Panc1 (cell line): ENCODE measurements around the gene GNAZ. TPM values are rescaled to one million over a fixed set of nuclear protein-coding genes. Genes with fewer than 3 reads are reported as not detected.

Experiments used
- ATAC-seq: fragments of 200-7000 bp; cut with Tn5 transposase; 2 replicates; pipeline ENCODE4 v1.9.1; 2020; ENCODE audit warnings: mild to moderate bottlenecking, moderate library complexity
- BruUV-seq: library from RNA; stranded (reverse); fragments of 400-500 nt; replicated peaks from 2 replicates; lab custom pipeline; 2021; lab: Mats Ljungman, UMichigan
- CTCF ChIA-PET: fragments of 300-600 bp; sonication (Branson Sonifier 250); formaldehyde crosslinking; loops from one replicate; lab custom pipeline; 2022; ENCODE audit warnings: antibody characterized with exemption; lab: Charles Lee
- POLR2A ChIA-PET: fragments of 300-600 bp; sonication (Branson Sonifier 250); formaldehyde crosslinking; loops from one replicate; lab custom pipeline; 2022; ENCODE audit warnings: antibody characterized with exemption; lab: Charles Lee
- DNase-seq: peaks from one replicate; pipeline ENCODE4 v3.0.0-alpha.2; 2010; ENCODE audit warnings: low read depth, low spot score
- H3K27ac ChIP-seq: 2 replicates; pipeline ENCODE4 v1.5.1; 2011; ENCODE audit warnings: mild to moderate bottlenecking, low read length, inconsistent platforms
- H3K27me3 ChIP-seq: fragments of 200-500 bp; sonication (Bioruptor generic); 2 replicates; pipeline ENCODE4 v1.6.0; 2014; ENCODE audit warnings: low read length, inconsistent platforms; ENCODE audit not compliant: control insufficient read depth, insufficient read depth
- H3K36me3 ChIP-seq: fragments of 200-500 bp; sonication (Bioruptor generic); 2 replicates; pipeline ENCODE4 v1.5.1; 2014; ENCODE audit warnings: inconsistent platforms, mild to moderate bottlenecking, low read length, moderate library complexity; ENCODE audit not compliant: control insufficient read depth, insufficient read depth
- H3K4me1 ChIP-seq: 2 replicates; pipeline ENCODE4 v1.5.1; 2011; ENCODE audit warnings: inconsistent platforms, mild to moderate bottlenecking, low read length, moderate library complexity; ENCODE audit not compliant: control insufficient read depth, insufficient read depth
- H3K4me3 ChIP-seq, 2 experiments: 2 replicates each; pipeline ENCODE4 v1.5.1; 2011 to 2012; ENCODE audit warnings: low read depth in 2 of 2, low read length in 2 of 2, mild to moderate bottlenecking in 2 of 2, inconsistent platforms in 1 of 2, moderate library complexity in 1 of 2
- H3K9me3 ChIP-seq: fragments of 200-500 bp; sonication (Bioruptor generic); 2 replicates; pipeline ENCODE4 v1.5.1; 2014; ENCODE audit warnings: low read depth, mild to moderate bottlenecking, inconsistent platforms, low read length, moderate library complexity; ENCODE audit not compliant: control insufficient read depth, insufficient read depth
- CTCF ChIP-seq: fragments of 450-650 bp; IDR thresholded peaks from 2 replicates; pipeline ENCODE4 v1.5.1; 2017; ENCODE audit warnings: mild to moderate bottlenecking
- POLR2AphosphoS5 ChIP-seq: IDR thresholded peaks from 2 replicates; pipeline ENCODE4 v1.6.1; 2012; ENCODE audit warnings: mild to moderate bottlenecking, low read depth, low read length, moderate library complexity
- REST ChIP-seq, 2 experiments: IDR thresholded peaks; 2 replicates each; pipeline ENCODE4 v1.6.1; 2011 to 2012; ENCODE audit warnings: low read depth in 2 of 2, control low read depth in 1 of 2, low read length in 1 of 2, mild to moderate bottlenecking in 1 of 2, moderate library complexity in 1 of 2; ENCODE audit not compliant: insufficient read depth in 1 of 2
- SIN3A ChIP-seq: IDR thresholded peaks from 2 replicates; pipeline ENCODE4 v1.6.1; 2012; ENCODE audit warnings: low read depth, mild to moderate bottlenecking, low read length, moderate library complexity, borderline replicate concordance; ENCODE audit not compliant: insufficient read depth
- TCF7L2 ChIP-seq: IDR thresholded peaks from 2 replicates; pipeline ENCODE4 v1.6.1; 2011; ENCODE audit warnings: mild to moderate bottlenecking, low read depth, low read length, inconsistent platforms
- in situ Hi-C: cut with HindIII; loops from 2 replicates; pipeline ENCODE4 v1.10.0; 2016; ENCODE audit warnings: low sequenced_read_pairs, low pct_unique_long_range_greater_than_20kb
- intact Hi-C: fragments of 100-400 bp; cut with micrococcal nuclease; formaldehyde crosslinking; loops from one replicate; pipeline ENCODE4 v1.10.0; 2022; ENCODE audit not compliant: unreplicated experiment
- total RNA-seq: library from RNA; stranded (reverse); gene quantifications from one replicate; pipeline ENCODE4 v1.2.1, GENCODE V29; 2021; ENCODE audit not compliant: unreplicated experiment

Gene GNAZ
- total RNA-seq, 1 experiment from 2014 or later, result 11.9 TPM

GRCh38 chr22:23032658-23033057 lies 37.7 kb upstream of the GNAZ start:
- no peak overlapping the region for H3K27ac ChIP-seq
- no peaks in the 10 kb centered on the region for H3K9me3 ChIP-seq
- DNase-seq (no peak), ATAC-seq (no peak)
- in situ Hi-C loops, result no loop called here
- H3K4me3 ChIP-seq, result no peak overlapping the region
- TF ChIP-seq SIN3A (no peak), POLR2AphosphoS5 (no peak), TCF7L2 (no peak)
- H3K27me3 ChIP-seq, result no peaks in the 10 kb centered on the region; the same call in 1 of the 2 replicates
- no peaks in the 10 kb centered on the region for H3K4me1 ChIP-seq
- ChIA-PET CTCF (no interaction called here), POLR2A (no interaction called here)
- no TSS peak for BruUV-seq
- H3K36me3 ChIP-seq, result no peaks in the 10 kb centered on the region
- intact Hi-C loops, result no loop called here

- H3K4me3 ChIP-seq, result no peak overlapping the region
- in situ Hi-C loops, result no loop called here
- CTCF ChIA-PET, result no interaction called here
- ATAC-seq (no peak), DNase-seq (no peak)
- H3K36me3 ChIP-seq, result no peaks in the 10 kb centered on the region
- no peak overlapping the region for H3K27ac ChIP-seq
- TF ChIP-seq CTCF, result no peak
- TF ChIP-seq POLR2AphosphoS5, result no peak
- no peak for TF ChIP-seq TCF7L2
- no peak for TF ChIP-seq SIN3A
- no peak for TF ChIP-seq REST (IDR thresholded peaks at IDR 0.05; ENCODE audit: insufficient read depth in 1 of 2, low read depth in 2 of 2, low read length in 1 of 2)
- intact Hi-C loops, result no loop called here
- H3K4me1 ChIP-seq, result no peaks in the 10 kb centered on the region
- H3K9me3 ChIP-seq, result no peaks in the 10 kb centered on the region
- POLR2A ChIA-PET, result no interaction called here
- no TSS peak for BruUV-seq
- H3K27me3 ChIP-seq, result no peaks in the 10 kb centered on the region; the same call in 1 of the 2 replicates
Measured at GRCh38 chr22:23033116-23033905, 37.0 kb upstream of the GNAZ start.
